HG03521 (cell line): ENCODE results near the gene LTBP2.
"Not testable (repeated sequence)": the region's sequence is repeated elsewhere in the genome, so short reads cannot be mapped to it uniquely, and the experiment has no call there.

Experiments used
- ATAC-seq: cut with Tn5 transposase; IDR thresholded peaks from one replicate; pipeline ENCODE4 v1.9.1; 2021; ENCODE audit warnings: mild to moderate bottlenecking, moderate library complexity; ENCODE audit not compliant: unreplicated experiment

LTBP2 gene

GRCh38 chr14:74459976-74460375 lies 152.1 kb downstream of the LTBP2 start:
- no peak for ATAC-seq

GRCh38 chr14:74459289-74459946 lies 152.6 kb downstream of the LTBP2 start:
- ATAC-seq, result no peak

GRCh38 chr14:74457565-74457895 lies 154.5 kb downstream of the LTBP2 start:
- ATAC-seq, result no peak

GRCh38 chr14:74456684-74457564 lies 155.1 kb downstream of the LTBP2 start:
- no peak for ATAC-seq

- not testable (repeated sequence) for ATAC-seq
Observed at GRCh38 chr14:74454397-74454796, 157.6 kb downstream of the LTBP2 start.
